HG03460 (cell line): ENCODE measurements around the gene NEDD4.
A peak's percentile ranks its signal among the peaks of the same experiment; 100 is the strongest.
"Not testable (repeated sequence)": the region's sequence is repeated elsewhere in the genome, so short reads cannot be mapped to it uniquely, and the experiment has no call there.

Source experiments
- ATAC-seq: cut with Tn5 transposase; IDR thresholded peaks from one replicate; pipeline ENCODE4 v1.9.1; 2021; ENCODE audit not compliant: unreplicated experiment

The NEDD4 gene

GRCh38 chr15:56006371-56006770, 13.0 kb upstream of the NEDD4 start:
- not testable (repeated sequence) for ATAC-seq

GRCh38 chr15:56004281-56004680, 10.9 kb upstream of the NEDD4 start:
- not testable (repeated sequence) for ATAC-seq

- ATAC-seq = not testable (repeated sequence)
These were observed 10.4 kb upstream of the NEDD4 start for GRCh38 chr15:56003777-56004176.

GRCh38 chr15:56003277-56003676, 9.9 kb upstream of the NEDD4 start:
- ATAC-seq = not testable (repeated sequence)

GRCh38 chr15:56001471-56002078, 8.2 kb upstream of the NEDD4 start:
- no peak for ATAC-seq

- no peak for ATAC-seq
These were observed 6.2 kb upstream of the NEDD4 start for GRCh38 chr15:55999658-56000057.

GRCh38 chr15:55998478-55998877, 5.1 kb upstream of the NEDD4 start:
- no peak for ATAC-seq

GRCh38 chr15:55993804-55994560, 570 bp upstream of the NEDD4 start:
- peak; percentile 14 for ATAC-seq

- no peak for ATAC-seq
These were observed 672 bp downstream of the NEDD4 start for GRCh38 chr15:55992769-55993110.

GRCh38 chr15:55991802-55992768, 1.3 kb downstream of the NEDD4 start:
- no peak for ATAC-seq

GRCh38 chr15:55990998-55991397, 2.4 kb downstream of the NEDD4 start:
- no peak for ATAC-seq

- ATAC-seq = no peak
These were observed 2.9 kb downstream of the NEDD4 start for GRCh38 chr15:55990516-55990915.

- ATAC-seq = no peak
These were observed 4.0 kb downstream of the NEDD4 start for GRCh38 chr15:55989383-55989782.

- no peak for ATAC-seq
These were observed 11.7 kb downstream of the NEDD4 start for GRCh38 chr15:55981582-55982249.

GRCh38 chr15:55980511-55980910, 12.9 kb downstream of the NEDD4 start:
- ATAC-seq = no peak

- no peak for ATAC-seq
These were observed 16.2 kb downstream of the NEDD4 start for GRCh38 chr15:55977231-55977630.

GRCh38 chr15:55970286-55970685, 23.1 kb downstream of the NEDD4 start:
- no peak for ATAC-seq

- no peak for ATAC-seq
These were observed 23.8 kb downstream of the NEDD4 start for GRCh38 chr15:55969582-55969981.

- no peak for ATAC-seq
These were observed 24.5 kb downstream of the NEDD4 start for GRCh38 chr15:55968923-55969322.

- no peak for ATAC-seq
These were observed 28.3 kb downstream of the NEDD4 start for GRCh38 chr15:55965091-55965490.

GRCh38 chr15:55960946-55961345, 32.5 kb downstream of the NEDD4 start:
- no peak for ATAC-seq
